Thoracic aorta (tissue), 2 donors: ENCODE measurements around the gene CISD1. TPM values are rescaled to one million over a fixed set of nuclear protein-coding genes. Genes with fewer than 3 reads are reported as not detected.

Source experiments
- ATAC-seq: fragments of 150-250 bp; one replicate; pipeline ENCODE4 v1.8.0; 2017; ENCODE audit warnings: low read depth; ENCODE audit not compliant: insufficient number of reproducible peaks, low FRiP score
- DNase-seq: peaks from one replicate; pipeline ENCODE4 v3.0.0-alpha.2; 2020; ENCODE audit warnings: low spot score
- H3K27ac ChIP-seq, 2 donors: fragments of 200-600 bp; sonication (generic); 1 replicate in 1 of 2; 2 replicates in 1 of 2; pipeline ENCODE4 v1.5.1; 2016; ENCODE audit warnings: mild to moderate bottlenecking in 2 of 2, moderate library complexity in 2 of 2
- H3K27me3 ChIP-seq: fragments of 200-600 bp; sonication (generic); replicated peaks from 2 replicates; pipeline ENCODE4 v1.6.0; 2016; ENCODE audit warnings: mild to moderate bottlenecking; ENCODE audit not compliant: insufficient read depth
- H3K36me3 ChIP-seq: fragments of 200-600 bp; sonication (generic); one replicate; pipeline ENCODE4 v1.5.1; 2016
- H3K4me1 ChIP-seq, 2 donors: fragments of 200-600 bp; sonication (generic); 1 replicate in 1 of 2; 2 replicates in 1 of 2; pipeline versions ENCODE4 v1.5.1 to v1.6.0; 2016; ENCODE audit warnings: low read depth in 2 of 2, mild to moderate bottlenecking in 1 of 2; ENCODE audit not compliant: control insufficient read depth in 1 of 2
- H3K4me3 ChIP-seq: fragments of 200-600 bp; sonication (generic); 2 replicates; pipeline ENCODE4 v1.5.1; 2016; ENCODE audit warnings: mild to moderate bottlenecking
- H3K9me3 ChIP-seq: fragments of 200-600 bp; sonication (generic); 2 replicates; pipeline ENCODE4 v1.5.1; 2016
- total RNA-seq, 2 donors: library from RNA; depleted of rRNA; stranded (reverse); fragments of >200 nt; gene quantifications; one replicate each; pipeline versions ENCODE4 v1.1.0 to v1.2.3, GENCODE V29; 2016
- TF ChIP-seq, protein P1 (sequence below): fragments of 200-600 bp; sonication (generic); IDR thresholded peaks from one replicate; pipeline ENCODE4 v1.5.1; 2019; ENCODE audit warnings: antibody characterized with exemption

Gene CISD1
- total RNA-seq, 2 donors from 2014 or later: 6.8 to 7.5 TPM

DNA sequence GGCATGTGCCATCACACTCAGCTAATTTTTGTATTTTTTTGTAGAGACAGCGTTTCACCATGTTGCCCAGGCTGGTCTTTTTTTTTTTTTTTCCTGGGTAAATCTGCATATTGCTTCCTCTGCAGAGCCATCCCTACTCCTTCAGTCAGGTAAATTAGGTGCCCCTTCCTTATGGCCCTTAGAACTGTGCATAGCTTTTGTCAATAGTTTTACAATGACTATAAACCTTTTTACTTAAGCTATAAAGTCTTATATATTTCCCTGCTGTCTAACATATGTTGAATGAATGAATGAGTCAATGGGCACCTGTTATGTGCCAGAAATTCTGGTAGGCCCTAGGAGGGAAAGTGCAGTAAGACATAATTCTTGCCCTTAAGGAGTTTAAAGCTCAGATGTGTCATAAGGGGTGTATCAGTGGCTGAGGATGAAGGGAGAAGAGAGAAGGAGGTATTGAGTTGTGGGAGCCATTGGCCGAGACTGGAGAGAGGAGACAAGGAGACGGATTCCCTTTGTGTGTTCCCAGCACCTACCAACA lies 35.2 kb downstream of the CISD1 start:
- Histone ChIP-seq H3K9me3 (no peaks in the 10 kb centered on the region), H3K27me3 (no peaks in the 10 kb centered on the region), H3K36me3 (no peaks in the 10 kb centered on the region), H3K4me3 (no peak overlapping the region), H3K27ac (no peak overlapping the region), H3K4me1 (no peaks in the 10 kb centered on the region)
- TF ChIP-seq, protein P1, sequence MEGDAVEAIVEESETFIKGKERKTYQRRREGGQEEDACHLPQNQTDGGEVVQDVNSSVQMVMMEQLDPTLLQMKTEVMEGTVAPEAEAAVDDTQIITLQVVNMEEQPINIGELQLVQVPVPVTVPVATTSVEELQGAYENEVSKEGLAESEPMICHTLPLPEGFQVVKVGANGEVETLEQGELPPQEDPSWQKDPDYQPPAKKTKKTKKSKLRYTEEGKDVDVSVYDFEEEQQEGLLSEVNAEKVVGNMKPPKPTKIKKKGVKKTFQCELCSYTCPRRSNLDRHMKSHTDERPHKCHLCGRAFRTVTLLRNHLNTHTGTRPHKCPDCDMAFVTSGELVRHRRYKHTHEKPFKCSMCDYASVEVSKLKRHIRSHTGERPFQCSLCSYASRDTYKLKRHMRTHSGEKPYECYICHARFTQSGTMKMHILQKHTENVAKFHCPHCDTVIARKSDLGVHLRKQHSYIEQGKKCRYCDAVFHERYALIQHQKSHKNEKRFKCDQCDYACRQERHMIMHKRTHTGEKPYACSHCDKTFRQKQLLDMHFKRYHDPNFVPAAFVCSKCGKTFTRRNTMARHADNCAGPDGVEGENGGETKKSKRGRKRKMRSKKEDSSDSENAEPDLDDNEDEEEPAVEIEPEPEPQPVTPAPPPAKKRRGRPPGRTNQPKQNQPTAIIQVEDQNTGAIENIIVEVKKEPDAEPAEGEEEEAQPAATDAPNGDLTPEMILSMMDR: no peak
- no peak for ATAC-seq
- no peak for DNase-seq

DNA sequence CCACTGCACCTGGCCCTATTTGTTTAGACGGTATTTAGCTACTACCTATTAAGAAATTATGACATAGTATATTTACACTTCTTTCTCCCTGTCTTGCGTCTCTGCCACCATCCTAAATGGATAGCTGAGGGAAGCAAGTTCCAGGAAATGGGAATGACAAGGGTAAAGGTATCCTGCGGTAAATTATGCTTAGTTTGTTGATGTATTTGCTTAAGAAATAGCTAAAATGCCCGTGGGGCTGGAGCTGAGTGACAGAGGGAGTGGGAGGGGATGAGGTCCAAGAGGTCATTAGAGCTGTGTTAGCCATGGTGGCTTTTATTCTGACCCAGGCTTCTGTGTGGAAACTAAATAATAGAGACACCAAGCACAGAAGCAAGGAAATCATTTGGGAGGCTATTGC lies 36.9 kb downstream of the CISD1 start:
- Histone ChIP-seq H3K4me1 (no peaks in the 10 kb centered on the region), H3K4me3 (no peak overlapping the region), H3K27ac (no peak overlapping the region), H3K36me3 (no peaks in the 10 kb centered on the region), H3K27me3 (no peaks in the 10 kb centered on the region), H3K9me3 (no peaks in the 10 kb centered on the region)
- ATAC-seq (no peak), DNase-seq (no peak)
- TF ChIP-seq, protein P1: no peak

DNA sequence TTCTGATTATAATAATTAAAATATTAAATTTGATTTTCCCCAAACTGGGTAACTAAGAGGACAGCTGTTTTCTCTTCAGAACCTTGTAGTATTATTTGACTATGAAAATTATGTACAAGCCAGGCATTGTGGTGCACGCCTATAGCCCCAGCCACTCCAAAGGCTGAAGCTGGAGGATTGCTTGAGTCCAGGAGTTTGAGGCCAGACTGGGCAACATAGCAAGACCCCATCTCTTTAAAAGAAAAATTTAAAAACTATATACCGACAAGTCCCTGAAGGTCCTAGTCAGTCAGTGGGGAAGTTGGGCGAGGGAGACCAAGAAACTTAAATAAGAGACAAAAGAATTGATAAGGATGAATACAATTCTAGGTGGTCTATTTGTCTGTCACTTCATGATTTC lies 38.7 kb downstream of the CISD1 start:
- no peak for ATAC-seq
- TF ChIP-seq, protein P1: no peak
- Histone ChIP-seq H3K9me3 (no peaks in the 10 kb centered on the region), H3K27me3 (no peaks in the 10 kb centered on the region), H3K36me3 (no peaks in the 10 kb centered on the region), H3K27ac (no peak overlapping the region), H3K4me3 (no peak overlapping the region), H3K4me1 (no peaks in the 10 kb centered on the region)
- DNase-seq: no peak

DNA sequence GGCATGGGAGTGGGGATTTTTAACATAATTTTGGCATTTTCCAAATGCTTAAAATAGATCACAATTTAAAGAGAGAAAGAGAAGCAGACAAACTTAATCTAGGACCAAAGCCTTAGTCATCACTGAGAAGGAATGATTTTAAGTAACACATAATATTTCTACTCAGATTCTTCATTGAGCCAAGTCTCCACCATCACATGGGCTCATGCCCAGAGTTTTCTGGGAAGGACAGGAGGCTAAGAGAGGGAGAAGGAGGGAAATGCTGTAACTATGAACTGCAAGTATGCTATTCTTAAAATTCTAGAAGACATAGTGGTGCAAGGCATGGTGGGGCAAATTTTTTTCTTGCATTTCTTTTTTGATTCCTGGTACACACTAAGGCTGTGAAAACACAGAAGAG lies 42.1 kb downstream of the CISD1 start:
- Histone ChIP-seq H3K36me3 (no peaks in the 10 kb centered on the region), H3K4me1 (no peaks in the 10 kb centered on the region), H3K27me3 (no peaks in the 10 kb centered on the region), H3K27ac (no peak overlapping the region), H3K4me3 (no peak overlapping the region), H3K9me3 (no peaks in the 10 kb centered on the region)
- no peak for DNase-seq
- no peak for ATAC-seq
- TF ChIP-seq, protein P1: no peak

DNA sequence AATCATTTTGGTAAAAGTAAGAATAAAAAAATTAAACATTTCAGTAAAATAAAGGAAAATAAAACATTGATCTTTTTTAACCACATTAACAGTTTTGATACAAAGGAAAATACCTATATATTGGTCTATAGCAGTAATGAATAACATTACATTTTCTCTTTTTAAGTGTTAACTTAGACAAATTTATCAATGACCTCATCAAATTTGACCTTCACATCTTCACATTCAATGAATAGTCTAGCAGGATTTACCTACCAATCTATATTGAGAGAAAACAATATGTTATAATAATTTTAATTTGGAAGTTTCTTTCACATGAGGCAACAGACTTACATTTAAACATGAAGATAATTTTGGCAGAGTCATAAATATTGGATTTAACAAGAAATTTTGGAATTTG lies 47.9 kb downstream of the CISD1 start:
- ATAC-seq: no peak
- H3K4me1 ChIP-seq: no peaks in the 10 kb centered on the region
- H3K9me3 ChIP-seq: no peaks in the 10 kb centered on the region
- DNase-seq: no peak
- H3K27ac ChIP-seq: no peak overlapping the region
- no peaks in the 10 kb centered on the region for H3K36me3 ChIP-seq
- H3K27me3 ChIP-seq: no peaks in the 10 kb centered on the region
- TF ChIP-seq, protein P1: no peak
- no peak overlapping the region for H3K4me3 ChIP-seq
